Medulla oblongata (tissue), 1 donor: Measurements from ENCODE around the gene IL1B.
"Not testable (repeated sequence)": the region's sequence is repeated elsewhere in the genome, so short reads cannot be mapped to it uniquely, and the experiment has no call there.

ENCODE experiments used
- DNase-seq: peaks from one replicate; pipeline ENCODE4 v3.0.0-alpha.2; 2015; ENCODE audit errors: extremely low spot score

The IL1B gene

DNA sequence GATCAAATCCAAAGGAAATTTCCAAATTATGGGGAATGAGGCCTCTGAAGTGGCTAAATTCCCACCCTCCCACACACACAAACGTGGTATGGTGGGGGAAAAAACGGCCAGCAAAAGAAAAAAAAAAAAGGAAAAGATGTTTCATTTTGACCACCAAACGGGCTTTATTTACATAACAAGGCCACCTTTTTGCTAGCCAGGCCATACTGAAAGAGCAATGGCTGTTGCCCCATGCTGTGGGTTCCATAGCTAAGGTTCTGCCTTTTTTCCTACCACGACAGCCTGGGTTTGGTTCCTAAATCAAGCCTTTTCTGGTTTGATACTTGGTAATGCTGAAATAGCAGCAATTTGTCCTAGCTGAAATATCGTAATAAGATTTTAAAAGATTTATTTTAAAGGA lies 14.0 kb upstream of the IL1B start:
- DNase-seq: no peak

DNA sequence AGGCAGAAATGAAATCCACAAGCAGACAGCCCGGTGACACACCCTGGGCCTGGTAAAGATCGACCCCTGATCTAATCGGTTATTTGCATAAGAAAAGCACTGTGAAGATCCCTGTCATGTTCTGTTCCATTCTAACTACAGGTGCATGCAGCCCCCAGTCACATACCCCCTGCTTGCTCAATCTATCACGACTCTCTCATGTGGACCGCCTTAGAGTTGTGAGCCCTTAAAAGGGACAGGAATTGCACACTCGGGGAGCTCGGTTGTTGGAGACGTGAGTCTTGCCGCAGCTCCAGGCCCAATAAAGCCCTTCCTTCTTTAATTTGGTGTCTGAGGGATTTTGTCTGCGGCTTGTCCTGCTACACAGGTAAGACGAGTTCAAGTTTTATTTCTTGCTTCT lies 13.4 kb upstream of the IL1B start:
- no peak for DNase-seq

- no peak for DNase-seq
Measured at GRCh38 chr2:112848833-112849232, 12.3 kb upstream of the IL1B start.

GRCh38 chr2:112846031-112846430 lies 9.5 kb upstream of the IL1B start:
- no peak for DNase-seq

- DNase-seq: no peak
Measured at GRCh38 chr2:112843836-112844235, 7.3 kb upstream of the IL1B start.

GRCh38 chr2:112843288-112843687 lies 6.7 kb upstream of the IL1B start:
- no peak for DNase-seq

- peak; percentile 68 for DNase-seq
Measured at GRCh38 chr2:112841295-112842044, 4.9 kb upstream of the IL1B start.

GRCh38 chr2:112840068-112840445 lies 3.5 kb upstream of the IL1B start:
- no peak for DNase-seq

GRCh38 chr2:112839407-112840067 lies 3.0 kb upstream of the IL1B start:
- peak; percentile 57 for DNase-seq

- DNase-seq: no peak
Measured at GRCh38 chr2:112836163-112836560, 417 bp downstream of the IL1B start.

GRCh38 chr2:112835536-112836162 lies 930 bp downstream of the IL1B start:
- no peak for DNase-seq

- no peak for DNase-seq
Measured at GRCh38 chr2:112835061-112835501, 1.5 kb downstream of the IL1B start.

DNA sequence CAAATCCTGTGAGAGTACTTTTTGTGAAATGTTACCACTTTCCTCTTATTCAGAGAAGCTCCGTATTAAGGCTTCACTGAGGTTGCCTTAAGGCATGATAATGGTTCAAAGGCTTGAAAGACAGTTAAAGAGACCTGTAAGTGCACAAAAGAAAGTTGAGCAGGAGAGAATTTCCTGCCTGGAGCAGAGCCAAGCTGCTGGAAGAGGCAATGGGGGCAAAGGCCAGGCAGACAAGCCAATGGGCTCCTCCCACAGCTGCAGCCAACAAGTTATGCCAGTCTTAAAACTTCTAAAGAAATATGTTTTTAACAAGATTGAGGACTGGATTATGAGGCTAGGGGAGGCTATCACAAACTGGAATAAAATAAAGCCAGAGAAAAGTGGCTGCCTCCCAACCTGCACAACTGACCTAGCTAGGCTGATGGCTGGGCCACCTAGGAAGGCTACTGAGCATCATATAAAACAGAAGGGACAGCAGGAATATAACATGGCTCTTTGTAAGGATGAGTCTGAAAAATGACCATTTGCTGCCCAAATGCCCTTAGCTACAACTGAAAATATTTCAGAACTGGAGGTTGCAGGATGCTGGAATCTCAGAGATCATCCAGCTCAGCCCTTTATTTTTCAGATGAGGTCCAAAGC lies 2.1 kb downstream of the IL1B start:
- no peak for DNase-seq

DNA sequence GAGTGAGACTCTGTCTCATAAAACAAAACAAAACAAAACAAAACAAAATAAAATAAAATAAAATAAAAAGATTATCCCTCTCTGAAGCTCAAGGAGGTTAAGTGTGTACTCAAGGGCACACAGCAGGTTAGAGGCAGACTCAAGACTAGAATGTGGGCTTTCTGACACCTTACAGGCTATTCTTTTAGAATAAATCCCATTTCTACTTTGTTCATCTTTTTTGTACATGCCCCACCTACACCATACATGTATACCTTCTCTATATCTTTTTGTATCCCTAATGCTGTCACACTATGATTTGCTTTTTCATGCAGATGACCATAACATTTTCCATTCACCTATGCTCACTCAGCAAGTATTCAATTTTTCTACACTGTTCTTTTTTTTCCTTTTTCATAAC lies 2.6 kb downstream of the IL1B start:
- no peak for DNase-seq

GRCh38 chr2:112833639-112833931 lies 3.0 kb downstream of the IL1B start:
- not testable (repeated sequence) for DNase-seq

DNA sequence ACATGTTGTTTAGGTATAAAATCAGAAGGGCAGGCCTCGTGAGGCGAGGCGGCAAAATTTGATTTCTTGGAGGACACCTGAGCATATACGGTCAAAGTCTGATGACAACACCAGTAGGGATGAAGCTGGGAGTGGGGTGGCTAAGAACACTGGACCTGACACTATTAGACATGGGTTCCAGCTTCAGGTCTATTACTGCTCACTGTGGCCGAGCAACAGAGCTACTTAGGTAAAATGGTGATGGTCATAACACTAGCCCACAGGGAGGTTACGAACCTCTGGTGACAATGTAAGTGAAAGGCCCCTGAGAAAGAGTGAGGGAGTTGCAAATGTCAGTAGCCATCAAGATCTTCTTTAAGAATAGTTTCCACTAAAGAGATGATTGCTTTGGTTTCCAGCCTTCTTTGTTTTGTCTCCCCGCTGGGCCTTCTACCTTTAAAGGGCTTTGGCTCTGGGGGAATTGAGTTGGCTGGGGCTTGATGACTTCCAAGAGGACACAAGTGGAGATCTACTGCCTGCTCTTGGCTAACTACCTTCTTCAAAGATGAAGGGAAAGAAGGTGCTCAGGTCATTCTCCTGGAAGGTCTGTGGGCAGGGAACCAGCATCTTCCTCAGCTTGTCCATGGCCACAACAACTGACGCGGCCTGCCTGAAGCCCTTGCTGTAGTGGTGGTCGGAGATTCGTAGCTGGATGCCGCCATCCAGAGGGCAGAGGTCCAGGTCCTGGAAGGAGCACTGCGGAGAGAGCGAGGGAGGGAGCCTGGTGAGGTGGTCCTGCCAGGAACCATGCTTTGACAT lies 3.5 kb downstream of the IL1B start:
- DNase-seq: no peak

DNA sequence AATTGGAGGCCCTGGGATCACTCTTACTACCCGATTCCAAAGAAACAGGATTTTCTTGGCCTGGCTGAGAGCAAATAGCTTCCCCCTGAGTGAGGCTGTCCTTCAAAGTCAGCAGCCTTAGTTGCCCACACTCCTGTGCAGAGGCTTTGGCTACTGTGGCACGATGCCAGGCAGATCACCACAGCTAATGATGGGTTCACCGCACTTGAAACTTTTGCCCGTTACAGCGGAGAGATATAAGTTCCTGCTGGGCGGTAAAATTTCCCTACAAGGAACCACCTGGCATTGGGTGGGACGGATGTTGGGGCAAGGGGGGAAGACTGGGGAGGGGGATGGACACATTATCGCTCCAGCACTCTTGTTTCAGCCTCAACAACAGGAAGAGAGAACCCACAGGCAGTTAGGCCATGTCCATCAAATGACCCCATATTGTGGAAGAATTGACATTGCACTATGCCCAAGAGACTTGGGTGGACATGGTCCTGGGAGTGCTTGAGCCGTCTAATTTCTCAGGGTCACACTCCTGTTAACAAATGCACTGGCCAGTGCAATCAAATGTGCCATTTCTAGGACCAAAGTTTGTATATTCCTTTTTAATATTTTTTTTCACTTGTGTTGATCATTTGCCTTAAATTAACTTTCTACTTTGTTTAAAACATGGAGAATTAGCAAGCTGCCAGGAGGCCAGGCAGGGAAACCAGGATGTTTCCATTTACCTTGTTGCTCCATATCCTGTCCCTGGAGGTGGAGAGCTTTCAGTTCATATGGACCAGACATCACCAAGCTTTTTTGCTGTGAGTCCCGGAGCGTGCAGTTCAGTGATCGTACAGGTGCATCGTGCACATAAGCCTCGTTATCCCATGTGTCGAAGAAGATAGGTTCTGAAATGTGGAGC lies 4.4 kb downstream of the IL1B start:
- DNase-seq: no peak

- DNase-seq: no peak
Measured at GRCh38 chr2:112831513-112831845, 5.1 kb downstream of the IL1B start.

DNA sequence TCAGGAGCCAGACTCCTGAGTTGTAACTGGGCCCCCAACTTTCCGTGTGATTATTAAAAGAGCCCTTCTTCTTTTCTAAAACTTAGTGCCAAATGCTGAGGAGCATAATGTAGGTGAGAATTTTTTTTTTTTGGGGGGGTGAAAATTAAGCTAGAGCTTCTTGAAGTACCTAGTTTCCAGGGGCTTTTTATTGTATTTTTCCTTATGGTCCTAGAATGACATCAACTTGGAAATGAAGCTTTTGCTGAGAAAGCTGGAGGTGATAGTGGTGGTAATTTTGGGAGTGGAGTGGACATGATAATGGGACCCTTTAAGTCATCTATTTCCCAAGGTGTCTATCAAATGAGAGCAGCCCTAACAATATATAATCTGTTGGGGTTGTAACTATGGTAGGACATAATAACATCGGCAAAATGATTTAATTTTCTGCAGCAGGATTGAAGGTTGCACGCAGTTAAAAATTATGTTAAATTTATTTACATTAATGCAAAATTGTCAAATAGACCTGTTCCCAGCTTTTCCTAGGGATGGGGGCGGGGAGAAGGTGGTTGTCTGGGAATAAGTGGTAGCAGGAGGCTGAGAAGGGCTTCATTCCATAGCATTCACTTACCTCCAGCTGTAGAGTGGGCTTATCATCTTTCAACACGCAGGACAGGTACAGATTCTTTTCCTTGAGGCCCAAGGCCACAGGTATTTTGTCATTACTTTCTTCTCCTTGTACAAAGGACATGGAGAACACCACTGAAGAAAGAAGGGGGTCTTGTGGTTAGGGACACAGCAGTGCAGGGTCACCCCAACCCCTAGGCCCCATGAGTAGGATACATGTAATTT lies 5.7 kb downstream of the IL1B start:
- DNase-seq: no peak
